ENCODE data around the gene TEX51. TPM values are rescaled to one million over a fixed set of nuclear protein-coding genes. Genes with fewer than 3 reads are reported as not detected.

Gene TEX51
- total RNA-seq, 1 experiment from 2014 or later: not detected

DNA sequence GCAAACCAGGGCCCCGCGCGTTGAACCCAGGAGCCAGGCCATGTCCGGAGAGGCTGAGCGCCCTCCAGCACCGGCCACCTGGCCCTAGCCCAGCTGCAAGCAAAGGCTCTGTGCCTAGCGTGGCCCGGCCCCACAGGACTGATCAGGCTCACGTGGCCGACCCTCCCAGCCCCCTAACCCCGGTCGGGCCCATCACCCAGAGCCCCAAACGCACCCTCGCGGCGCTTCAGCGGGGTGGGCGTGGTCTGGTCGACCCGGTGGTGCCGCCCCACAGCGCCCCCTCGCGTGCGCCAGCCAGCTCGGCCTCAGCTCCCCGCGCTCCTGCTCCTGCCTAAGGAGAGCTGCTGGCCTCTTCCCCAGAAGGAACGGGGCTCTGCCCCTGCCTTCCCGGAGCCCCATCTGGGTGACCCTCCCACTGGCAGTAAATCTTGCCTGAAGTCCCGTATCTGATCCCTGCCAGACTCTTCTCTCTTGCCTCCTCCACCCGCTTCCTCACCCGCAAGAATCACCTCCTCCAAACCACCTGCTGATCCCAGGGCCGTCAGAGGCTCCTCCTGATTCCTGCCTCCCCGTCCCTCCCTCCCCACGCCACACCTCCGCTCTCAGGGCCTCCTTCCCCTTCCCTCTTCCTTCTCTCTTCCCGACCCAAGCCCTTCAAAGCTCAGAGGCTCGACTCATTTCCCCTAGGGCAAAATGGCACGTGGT is 12.3 kb upstream of the TEX51 start:
- peak overlapping the region; percentile 41 for H3K4me3 ChIP-seq
- peak; percentile 75 for DNase-seq
- no peaks in the 10 kb centered on the region for H3K9me3 ChIP-seq
- no peaks in the 10 kb centered on the region for H3K36me3 ChIP-seq
- no peaks in the 10 kb centered on the region for H3K27me3 ChIP-seq

DNA sequence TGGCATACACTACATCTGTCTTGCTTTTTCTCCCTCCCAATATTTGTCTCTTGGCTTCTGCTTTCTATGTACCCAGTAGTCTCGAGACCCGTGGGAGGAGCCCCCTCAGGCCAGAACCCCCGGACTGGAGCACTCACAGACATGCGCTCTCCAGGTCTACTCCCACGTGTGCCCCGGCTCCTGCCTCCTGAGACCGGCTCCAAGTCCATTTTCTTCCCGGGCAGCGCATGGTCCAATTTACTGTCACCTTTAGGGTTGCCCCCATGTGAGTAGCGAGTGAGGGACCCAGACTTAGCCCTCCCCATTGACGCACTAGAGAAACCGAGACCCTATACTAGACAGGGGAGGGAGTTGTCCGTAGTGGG is 11.8 kb upstream of the TEX51 start:
- Histone ChIP-seq H3K27me3 (no peaks in the 10 kb centered on the region), H3K36me3 (no peaks in the 10 kb centered on the region), H3K9me3 (no peaks in the 10 kb centered on the region), H3K4me3 (no peak overlapping the region)
- no peak for DNase-seq

DNA sequence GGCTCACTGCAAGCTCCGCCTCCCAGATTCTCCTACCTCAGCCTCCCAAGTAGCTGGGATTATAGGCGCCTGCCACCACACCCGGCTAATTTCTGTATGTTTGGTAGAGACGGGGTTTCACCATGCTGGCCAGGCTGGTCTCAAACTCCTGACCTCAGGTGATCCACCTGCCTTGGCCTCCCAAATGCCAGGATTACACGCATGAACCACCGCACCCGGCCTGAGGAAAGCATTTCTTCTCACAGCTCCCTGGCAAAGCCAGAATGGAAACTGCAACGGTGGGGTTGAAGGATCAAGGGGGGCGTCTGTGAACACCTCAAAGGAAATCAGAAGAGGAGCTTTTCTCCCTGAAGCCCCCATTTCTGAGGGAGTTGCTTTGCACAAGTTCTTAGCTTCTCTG is 11.2 kb upstream of the TEX51 start:
- Histone ChIP-seq H3K9me3 (no peaks in the 10 kb centered on the region), H3K27me3 (no peaks in the 10 kb centered on the region), H3K36me3 (no peaks in the 10 kb centered on the region), H3K4me3 (no peak overlapping the region)
- DNase-seq: no peak

DNA sequence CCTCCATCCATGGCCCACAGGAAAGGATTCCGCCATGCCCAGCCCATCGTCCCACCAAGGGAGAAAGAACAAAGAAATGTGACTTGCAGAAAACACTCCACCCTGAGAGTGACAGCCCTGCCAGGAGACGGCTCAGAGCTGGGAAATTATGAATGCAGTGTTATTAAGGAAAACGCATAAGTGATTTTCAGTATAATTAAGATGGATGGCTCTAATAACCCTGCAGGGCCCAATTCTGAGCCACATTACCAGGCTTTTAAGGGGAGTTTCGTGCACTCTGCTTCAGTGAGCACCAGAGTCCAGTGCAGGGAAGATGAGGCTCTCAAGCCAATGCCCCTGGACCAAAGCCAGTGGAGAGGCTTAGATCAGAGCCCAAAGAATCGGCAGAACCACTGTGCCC is 10.6 kb upstream of the TEX51 start:
- no peaks in the 10 kb centered on the region for H3K9me3 ChIP-seq
- H3K36me3 ChIP-seq: no peaks in the 10 kb centered on the region
- DNase-seq: no peak
- no peak overlapping the region for H3K4me3 ChIP-seq
- no peaks in the 10 kb centered on the region for H3K27me3 ChIP-seq

DNA sequence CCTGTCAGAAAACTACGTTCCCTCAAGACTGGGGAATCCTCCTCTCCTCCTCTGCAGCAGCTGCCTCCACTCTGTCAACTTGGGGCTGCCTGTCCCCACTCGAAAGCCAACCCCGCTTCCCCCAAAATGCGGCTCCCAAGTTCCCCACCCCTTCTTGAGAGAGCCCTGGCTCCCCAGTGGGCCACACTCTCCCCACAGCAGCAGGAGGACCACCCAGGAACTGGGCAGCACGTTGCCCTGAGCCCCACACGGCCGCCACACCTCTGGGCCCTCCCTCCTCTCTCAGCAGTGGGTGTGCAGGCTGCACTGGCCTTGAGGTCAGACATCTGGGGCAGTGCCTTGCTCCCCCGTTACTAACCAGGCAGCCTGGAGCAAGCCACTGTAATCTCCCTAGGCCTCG is 9.6 kb upstream of the TEX51 start:
- Histone ChIP-seq H3K27me3 (no peaks in the 10 kb centered on the region), H3K4me3 (no peak overlapping the region), H3K36me3 (no peaks in the 10 kb centered on the region), H3K9me3 (no peaks in the 10 kb centered on the region)
- DNase-seq: no peak

DNA sequence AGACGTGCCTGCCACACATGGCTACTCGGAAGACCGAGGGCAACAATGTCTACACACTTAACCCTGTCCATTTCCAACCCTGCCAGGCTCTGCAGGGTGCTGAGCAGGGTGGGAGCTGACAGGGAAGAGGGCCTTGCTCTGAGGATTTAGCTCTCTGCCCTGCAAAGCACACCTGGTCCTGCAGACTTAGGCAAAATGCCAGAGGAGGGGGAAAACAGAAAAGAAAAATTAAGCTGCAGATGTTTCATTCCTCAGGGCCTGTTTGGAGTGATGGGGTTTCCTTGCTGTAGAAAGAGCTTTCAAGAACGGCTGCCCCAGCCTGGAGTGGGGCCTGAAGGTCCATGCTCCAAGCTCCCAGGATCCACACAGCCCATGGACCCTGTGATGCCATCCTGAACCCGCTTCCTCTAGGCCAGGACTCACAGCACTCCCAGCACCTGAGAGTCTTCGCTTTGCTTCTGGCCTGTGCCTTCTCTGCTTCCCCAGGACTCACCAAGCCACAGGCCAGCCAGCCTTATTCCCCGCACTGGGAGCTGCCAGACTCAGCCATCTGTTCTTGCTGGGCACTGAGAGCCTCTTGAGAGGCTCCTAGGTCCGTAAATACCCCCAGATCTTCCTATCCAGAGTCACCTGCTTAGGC is 9.1 kb upstream of the TEX51 start:
- no peak for DNase-seq
- Histone ChIP-seq H3K9me3 (no peaks in the 10 kb centered on the region), H3K36me3 (no peaks in the 10 kb centered on the region), H3K4me3 (no peak overlapping the region), H3K27me3 (no peaks in the 10 kb centered on the region)

DNA sequence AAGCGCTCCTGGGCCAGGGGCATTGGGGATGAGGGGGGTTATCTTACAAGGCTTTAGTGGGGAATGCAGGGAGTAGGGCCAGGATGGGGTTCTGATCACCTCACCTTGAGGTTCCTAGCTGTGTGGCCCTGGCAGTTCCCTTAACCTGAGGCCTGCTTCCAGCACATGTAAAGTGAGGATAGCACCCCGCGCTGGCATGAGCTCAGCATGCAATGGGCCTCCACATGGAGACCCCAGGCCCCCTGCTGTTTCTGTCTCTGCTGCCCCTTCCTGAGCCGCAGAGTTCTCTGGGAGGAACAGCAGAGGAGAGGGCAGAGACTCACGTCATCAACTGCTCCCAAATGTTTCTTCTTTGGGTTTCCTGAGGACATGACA is 8.6 kb upstream of the TEX51 start:
- no peaks in the 10 kb centered on the region for H3K27me3 ChIP-seq
- H3K9me3 ChIP-seq: no peaks in the 10 kb centered on the region
- H3K4me3 ChIP-seq: no peak overlapping the region
- no peaks in the 10 kb centered on the region for H3K36me3 ChIP-seq
- no peak for DNase-seq

DNA sequence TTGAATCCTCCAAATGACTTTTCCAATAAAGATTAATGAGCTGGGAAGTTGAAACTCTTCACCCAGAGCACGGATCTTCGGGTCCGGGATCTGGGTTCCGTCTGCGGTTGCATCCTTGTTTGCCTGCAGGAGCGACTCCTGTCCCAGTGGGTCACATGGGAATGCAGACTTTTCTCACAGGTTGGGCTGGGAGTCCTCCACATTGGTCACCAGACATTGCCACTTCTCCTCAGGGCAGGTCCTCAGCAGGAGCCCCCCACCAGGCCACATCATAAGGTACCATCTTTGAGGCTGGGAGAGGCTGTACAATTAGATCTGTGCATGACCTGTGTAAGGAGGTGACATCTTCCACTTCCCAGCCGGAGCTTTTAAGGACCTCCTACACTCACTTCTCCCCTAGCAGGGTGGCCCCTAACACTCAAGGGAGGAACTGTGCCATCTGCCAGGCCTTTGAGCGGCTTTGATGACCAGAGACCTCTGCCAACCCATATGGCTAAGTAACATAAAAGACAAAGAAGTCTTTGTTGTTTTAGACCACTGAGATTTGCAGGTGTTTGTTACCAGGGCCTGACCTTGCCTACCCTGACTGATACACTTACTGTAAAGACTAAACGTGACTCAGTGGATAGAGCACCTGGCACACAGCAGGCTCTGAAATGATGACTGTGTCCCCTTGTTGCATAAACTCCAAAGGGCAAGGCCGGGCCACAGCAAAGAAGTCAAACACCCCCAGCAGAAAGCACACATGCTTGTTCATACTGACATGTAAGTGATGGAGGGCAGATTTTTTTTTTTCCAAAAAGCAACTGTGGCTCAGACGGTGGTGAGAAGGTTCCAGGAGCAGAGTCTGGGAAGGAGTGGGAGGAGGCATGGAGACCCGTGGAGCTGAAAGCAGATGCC is 7.9 kb upstream of the TEX51 start:
- no peak overlapping the region for H3K4me3 ChIP-seq
- no peaks in the 10 kb centered on the region for H3K27me3 ChIP-seq
- DNase-seq: no peak
- H3K36me3 ChIP-seq: no peaks in the 10 kb centered on the region
- no peaks in the 10 kb centered on the region for H3K9me3 ChIP-seq

DNA sequence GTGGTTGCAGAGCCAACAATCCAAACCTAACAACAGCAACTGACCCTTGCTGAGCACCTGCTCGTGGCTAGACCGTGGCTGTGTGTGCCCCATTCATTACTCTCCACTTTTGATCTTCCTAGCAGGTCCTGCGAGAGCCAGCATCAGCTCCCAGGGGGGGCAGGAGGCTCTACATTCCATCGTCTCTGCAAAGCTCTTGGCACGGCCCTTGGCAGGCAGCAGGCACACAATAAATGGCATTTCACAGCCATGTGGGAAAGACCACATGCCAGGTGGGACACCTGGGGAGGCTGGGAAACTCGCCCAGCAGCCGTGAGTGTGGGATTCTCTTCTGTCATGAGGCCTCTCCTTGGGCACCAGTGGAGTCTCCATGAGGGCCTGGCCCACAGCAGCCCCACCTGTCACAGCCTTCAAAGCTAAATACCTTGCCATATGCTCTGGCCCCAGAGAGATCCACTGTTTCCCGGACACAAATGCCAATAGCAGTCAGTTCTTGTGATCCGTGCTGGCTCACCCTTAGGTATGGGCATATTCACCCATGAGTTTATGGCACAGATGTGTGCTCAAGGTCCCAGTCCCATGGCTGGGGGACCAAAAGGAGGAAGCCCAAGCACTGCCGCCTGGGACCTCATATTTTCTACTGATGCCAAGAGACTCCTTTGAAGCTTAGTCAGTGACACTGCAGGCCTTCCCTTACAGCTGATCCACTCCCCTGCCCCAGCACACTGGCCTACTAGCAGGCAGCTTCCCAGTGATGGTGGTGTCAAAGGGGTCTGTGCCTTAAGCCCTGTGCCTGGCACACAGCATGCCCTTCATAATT is 6.8 kb upstream of the TEX51 start:
- Histone ChIP-seq H3K27me3 (no peaks in the 10 kb centered on the region), H3K4me3 (no peak overlapping the region), H3K36me3 (no peaks in the 10 kb centered on the region), H3K9me3 (no peaks in the 10 kb centered on the region)
- no peak for DNase-seq

DNA sequence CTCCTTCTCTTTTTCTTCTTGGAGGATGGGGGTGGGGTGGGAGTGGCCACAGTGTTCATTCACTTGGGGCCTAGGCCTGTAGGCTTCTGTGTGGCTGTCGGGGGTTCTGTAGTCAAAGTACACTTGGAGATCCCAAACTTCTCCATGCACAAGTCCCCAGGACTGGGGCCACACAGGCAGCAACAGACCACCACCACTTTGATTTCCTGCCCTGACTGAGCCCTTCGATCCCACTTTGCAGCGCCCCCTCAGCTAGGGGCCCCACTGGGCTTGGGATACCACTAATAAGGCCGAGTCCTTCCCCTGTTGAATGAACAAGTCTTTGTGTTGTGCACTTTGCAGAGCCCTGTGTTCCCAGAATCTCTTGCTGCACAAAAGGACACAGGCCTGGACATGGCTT is 5.5 kb upstream of the TEX51 start:
- H3K36me3 ChIP-seq: no peaks in the 10 kb centered on the region
- H3K4me3 ChIP-seq: no peak overlapping the region
- DNase-seq: no peak
- no peaks in the 10 kb centered on the region for H3K27me3 ChIP-seq
- H3K9me3 ChIP-seq: no peaks in the 10 kb centered on the region

DNA sequence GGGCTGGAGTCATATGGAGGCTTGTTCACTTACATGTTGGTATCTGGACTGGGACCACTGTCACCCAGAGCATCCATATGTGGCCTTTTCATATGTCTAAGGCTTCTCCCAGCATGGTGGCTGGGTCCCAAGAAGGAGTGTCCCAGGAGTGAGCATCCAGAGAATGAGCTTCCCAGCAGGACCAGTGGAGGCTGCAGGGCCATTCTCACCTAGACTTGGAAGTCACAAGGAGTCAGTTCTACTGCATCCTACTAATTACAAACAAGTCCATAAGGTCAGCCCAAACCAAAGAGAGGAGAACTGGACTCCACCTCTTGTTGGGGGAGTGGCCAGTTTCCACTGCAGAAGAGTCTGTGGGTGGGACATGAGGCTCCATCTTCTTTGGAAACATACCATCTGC is 5.1 kb upstream of the TEX51 start:
- H3K27me3 ChIP-seq: no peaks in the 10 kb centered on the region
- no peaks in the 10 kb centered on the region for H3K36me3 ChIP-seq
- no peak for DNase-seq
- no peaks in the 10 kb centered on the region for H3K9me3 ChIP-seq
- H3K4me3 ChIP-seq: no peak overlapping the region

DNA sequence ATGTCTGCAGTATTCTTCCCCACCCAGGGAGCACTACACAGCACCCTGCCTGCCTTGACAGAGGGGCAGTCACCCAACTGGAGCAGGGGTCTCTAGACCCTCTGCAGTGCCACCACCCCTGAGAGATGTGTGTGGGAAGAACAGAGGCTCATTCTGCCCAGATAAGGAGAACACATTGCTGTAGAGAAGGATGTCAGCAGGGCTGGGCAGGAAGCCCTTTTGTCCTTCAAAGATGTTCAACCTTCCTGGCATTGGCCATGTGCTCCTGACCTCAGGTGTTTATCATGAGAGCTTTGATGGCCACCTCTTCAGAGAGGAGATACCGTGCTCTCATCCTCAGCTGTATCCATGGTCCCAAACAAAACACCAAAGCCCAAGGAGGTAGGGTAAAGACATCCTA is 4.6 kb upstream of the TEX51 start:
- Histone ChIP-seq H3K9me3 (no peaks in the 10 kb centered on the region), H3K27me3 (no peaks in the 10 kb centered on the region), H3K4me3 (no peak overlapping the region), H3K36me3 (no peaks in the 10 kb centered on the region)
- DNase-seq: no peak

DNA sequence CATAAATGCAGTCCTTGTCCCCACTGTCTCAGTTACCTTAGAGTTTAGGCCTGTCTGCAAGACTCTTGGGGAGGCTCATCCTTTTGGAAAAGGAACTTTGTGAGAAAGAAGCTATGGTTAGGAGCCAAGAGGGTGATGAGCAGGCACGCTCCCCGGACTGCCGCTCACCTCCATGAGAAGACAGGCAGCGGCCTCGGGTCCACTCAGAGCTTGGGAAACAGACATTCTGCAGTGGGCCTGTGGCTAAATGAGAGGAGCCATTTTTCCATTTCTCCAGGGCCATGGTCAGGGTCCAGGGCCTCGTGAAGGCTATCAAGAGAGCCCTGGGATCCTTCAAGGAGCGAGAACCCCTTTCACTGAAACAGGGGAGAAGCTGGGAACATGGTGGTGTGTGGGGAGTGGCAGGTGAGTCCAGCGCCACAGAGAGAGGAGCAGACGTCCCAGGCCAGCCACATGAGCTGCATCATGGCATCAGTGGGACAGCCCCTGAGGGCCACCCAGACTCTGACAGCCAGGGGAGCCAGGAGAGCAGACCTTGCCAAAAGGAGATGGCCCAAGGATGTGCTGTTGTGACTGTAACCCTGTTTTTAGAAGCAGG is 4.0 kb upstream of the TEX51 start:
- H3K4me3 ChIP-seq: no peak overlapping the region
- no peaks in the 10 kb centered on the region for H3K27me3 ChIP-seq
- H3K9me3 ChIP-seq: no peaks in the 10 kb centered on the region
- no peak for DNase-seq
- no peaks in the 10 kb centered on the region for H3K36me3 ChIP-seq

DNA sequence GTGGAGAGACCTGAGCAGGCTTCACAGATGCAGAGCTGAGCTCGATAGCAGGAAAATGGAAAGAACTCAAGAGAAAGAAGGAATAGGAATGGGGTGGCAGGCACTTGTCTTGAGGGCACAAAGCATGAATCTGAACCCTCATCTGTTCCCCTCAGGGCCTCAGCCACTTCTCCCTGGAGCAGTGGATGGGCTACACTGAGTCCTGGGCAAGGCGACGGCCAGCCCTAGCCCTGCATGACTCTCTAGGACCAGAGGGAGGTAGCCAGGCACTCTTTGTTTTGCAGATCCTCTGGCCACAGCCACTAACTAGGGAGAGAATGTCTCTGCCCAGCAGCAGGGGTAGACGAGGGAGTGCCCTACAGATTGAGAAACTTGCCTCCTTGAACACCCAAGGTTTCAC is 3.4 kb upstream of the TEX51 start:
- no peaks in the 10 kb centered on the region for H3K27me3 ChIP-seq
- no peak for DNase-seq
- no peaks in the 10 kb centered on the region for H3K9me3 ChIP-seq
- no peaks in the 10 kb centered on the region for H3K36me3 ChIP-seq
- no peak overlapping the region for H3K4me3 ChIP-seq

DNA sequence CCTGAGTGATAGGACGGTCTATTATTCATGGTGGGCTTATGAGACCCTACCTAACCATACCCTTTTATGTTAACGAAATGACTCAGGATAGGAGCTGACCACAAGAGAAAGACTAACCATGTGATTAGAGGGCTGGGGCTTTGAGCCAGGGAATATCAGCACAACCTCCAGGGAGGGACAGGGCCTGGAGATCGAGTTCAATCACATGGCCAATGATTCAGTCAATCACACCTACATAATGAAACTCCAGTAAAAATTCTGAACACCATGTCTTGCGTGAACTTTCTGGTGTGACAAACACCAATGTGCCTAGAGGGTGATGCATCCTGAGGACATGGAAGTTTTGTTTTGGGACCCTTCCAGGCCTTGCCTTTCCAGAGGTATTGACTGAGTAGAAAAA is 2.2 kb upstream of the TEX51 start:
- no peak overlapping the region for H3K4me3 ChIP-seq
- no peaks in the 10 kb centered on the region for H3K36me3 ChIP-seq

DNA sequence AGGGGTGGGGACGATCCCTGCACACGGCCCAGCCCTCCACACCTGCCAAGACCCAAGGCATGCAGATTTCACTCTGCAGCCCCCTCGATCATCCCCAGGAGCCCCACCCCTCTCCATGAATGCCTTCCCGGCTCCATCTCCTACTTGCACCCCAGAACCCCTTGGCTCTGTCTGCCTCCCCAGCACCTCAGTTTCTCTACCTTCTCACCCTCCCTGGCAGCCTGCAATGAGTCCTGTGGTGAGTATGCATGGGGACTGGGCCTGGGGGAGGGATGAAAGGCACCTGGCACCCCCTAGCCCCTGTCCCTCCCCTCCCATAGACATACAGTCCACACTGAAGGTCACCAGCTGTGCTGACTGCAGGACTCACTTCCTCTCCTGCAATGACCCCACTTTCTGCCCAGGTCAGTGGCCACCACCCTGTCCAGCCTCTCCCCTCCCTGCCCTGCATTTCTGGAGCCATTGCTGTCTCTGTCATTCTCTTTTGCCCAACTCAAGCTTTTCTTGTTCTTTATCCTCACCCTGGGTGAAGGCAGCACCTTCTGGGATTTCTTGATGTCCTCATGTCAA is 1.0 kb downstream of the TEX51 start:
- Histone ChIP-seq H3K27me3 (no peaks in the 10 kb centered on the region), H3K4me3 (no peak overlapping the region), H3K36me3 (no peaks in the 10 kb centered on the region), H3K9me3 (0 out of 2 replicates have a peak, but pooled peaks cover 2% of the 10 kb centered on the region)
- no peak for DNase-seq

More for the DNA sequence above, 2.2 kb upstream of the TEX51 start:
- no peak for DNase-seq
- no peaks in the 10 kb centered on the region for H3K9me3 ChIP-seq
- no peaks in the 10 kb centered on the region for H3K27me3 ChIP-seq

Data from MG63 (cell line).